HUDEP-2 (cell line): Measurements from ENCODE around the gene OAS1.

Experiments
- DNase-seq, 76 experiments: peaks; one replicate each; lab custom pipeline; 2025; ENCODE audit not compliant: unreplicated experiment in 76 of 76; lab: John Stamatoyannopoulos, UW

OAS1 gene

DNA sequence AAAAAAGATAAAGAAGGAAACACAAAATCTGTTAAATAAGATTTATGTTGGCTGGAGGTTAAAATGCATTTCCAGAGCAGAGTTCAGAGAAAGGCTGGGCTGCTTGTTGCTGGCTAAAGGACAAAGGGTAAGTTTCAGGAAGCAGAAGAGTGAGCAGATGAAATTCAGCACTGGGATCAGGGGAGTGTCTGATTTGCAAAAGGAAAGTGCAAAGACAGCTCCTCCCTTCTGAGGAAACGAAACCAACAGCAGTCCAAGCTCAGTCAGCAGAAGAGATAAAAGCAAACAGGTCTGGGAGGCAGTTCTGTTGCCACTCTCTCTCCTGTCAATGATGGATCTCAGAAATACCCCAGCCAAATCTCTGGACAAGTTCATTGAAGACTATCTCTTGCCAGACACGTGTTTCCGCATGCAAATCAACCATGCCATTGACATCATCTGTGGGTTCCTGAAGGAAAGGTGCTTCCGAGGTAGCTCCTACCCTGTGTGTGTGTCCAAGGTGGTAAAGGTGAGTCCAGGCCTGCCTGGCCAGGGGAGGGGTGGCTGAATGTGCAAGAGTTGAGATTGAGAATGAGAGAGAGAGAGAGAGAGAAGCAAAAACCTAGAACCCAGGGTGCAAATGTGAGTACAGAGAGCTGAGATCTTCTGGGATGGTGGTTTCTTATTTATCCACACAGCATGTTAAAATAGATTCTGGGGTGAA lies at the start of gene OAS1:
Gene OAS1 (plus strand): TSS at position 251 of the 703 bp plus-strand sequence. CDS start 78 bp downstream, at position 329.
- DNase-seq = no peak

DNA sequence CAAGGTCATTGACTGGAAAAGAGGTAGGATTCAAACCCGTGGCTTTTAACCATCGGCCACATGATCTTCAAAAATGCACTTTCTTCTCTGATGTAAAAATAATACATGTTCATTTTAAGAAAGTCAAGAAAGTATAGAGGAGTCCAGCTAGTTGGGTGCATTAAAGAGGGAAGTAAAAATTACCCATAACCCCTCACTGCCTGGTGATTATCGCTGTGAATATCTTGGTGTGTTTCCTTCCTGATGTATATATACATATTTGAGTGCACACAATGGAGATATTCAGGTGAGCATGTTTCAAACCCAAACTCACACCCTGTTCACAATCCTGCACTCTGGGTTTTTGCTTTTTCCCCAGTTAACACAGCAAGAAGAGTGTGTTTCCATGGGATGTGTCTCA lies 47.5 kb upstream of the OAS1 start:
- no peak for DNase-seq

DNA sequence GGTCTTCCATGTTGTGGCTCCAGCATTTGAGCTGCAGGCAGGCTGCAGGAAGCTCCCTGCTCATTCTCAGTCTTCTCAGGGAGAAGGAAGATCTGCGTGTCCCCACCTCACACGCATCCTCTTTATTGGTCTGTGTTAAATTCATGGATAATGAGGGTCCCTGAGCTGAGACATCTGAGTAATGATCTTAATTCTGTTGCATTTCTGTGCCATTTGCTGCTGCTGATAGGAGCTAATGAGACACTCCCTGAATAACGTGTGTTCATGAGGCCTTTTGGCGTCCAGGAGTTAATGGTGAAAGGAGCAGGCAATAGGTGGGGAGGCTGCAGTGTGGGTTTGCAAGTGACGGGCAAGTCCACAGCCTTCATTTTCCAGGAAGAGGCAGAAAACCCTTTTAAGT lies 46.6 kb upstream of the OAS1 start:
- no peak for DNase-seq

DNA sequence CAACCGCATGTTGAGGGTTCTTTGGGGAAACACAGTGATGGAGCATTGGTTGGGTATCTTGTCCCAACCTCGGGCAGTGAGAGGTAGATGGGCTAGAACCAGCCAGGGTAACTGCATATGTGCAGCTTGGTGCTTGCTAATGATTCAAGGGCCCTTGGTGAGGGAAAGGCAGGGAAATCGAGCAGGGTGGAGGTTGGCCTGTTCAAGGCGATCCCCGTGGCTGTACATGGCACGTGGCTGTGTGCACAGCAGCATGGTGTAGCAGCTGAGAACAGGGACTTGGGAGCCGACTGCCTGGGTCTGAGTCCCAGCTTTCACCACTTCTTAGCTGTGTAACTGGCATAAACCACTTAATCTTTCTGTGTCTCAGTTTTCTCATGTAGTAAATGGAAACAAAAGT lies 45.5 kb upstream of the OAS1 start:
- no peak for DNase-seq

DNA sequence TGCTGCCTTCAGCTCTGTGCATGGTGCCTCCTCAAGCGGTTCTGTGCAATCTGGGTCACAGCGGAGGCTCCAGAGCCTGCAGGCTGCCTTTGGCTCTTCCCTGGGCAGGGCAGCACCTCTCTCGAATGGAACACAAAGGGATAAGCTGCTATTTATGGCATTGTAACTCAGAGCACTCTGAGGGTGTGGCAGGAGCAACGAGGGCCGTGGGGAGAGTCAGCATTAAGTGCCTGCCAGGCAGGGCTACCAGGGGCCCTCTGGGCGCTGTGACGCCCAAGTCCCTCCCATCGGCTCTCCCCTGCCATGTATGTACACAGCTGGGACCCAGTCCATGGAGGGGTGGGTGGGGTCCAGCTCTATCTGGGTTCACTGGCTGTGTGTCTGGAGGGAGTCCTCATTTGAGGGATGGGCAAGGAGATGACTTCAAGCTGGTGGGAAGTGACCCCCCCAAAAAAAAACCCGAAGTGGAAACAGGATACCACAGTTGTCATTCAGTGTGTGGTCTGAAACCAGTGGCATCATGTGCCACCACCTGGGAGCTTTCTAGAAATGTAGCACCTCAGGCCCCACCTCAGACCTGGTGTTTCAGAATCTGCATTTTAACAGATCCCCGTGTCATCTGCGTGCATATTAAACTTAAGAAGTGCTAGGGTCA lies 44.0 kb upstream of the OAS1 start:
- DNase-seq = no peak

DNA sequence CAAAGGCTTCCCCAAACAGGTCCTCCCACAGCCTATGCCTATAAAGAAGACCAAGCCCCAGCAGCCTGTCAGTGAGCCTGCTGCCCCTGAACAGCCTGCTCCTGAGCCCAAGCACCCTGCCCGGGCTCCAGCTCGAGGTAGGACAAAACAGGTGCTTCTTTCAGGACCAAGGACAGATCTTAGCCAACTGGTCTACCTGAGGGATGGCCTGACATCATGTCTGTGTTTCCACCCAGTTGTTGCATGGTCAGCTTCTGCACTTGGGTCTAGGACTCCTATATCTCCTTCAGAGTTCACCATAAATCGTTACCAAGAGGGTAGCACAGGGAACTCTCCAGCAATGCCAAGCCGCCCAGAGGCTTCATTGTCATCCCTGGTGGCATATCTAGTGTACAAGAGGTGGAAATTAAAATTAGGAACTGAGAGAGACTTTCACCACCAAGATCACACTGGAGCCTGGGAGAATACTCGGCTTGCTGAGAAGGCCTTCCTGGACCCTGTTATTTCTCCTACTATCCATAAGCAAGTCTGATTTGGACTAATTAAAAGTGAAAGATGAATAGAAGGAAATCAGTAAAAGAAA lies 38.2 kb upstream of the OAS1 start:
- no peak for DNase-seq

DNA sequence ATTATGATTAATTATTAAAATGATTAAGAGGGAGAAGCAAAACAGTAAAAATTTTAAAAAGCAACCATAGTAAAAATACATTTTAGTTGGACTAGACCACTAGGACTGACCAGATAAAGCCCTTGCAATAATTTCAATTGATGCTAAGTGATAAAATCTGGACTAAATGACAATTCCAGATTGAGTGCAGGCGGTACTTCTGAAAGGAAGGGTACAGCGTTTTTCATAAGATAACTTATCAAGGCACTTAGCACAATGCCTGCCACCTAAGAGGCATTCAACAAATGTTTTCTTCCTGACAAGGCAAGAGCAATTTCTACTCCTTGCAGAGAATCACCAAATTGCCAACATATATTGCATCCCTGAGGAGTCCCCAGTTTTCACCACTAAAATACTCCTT lies 37.7 kb upstream of the OAS1 start:
- no peak for DNase-seq

DNA sequence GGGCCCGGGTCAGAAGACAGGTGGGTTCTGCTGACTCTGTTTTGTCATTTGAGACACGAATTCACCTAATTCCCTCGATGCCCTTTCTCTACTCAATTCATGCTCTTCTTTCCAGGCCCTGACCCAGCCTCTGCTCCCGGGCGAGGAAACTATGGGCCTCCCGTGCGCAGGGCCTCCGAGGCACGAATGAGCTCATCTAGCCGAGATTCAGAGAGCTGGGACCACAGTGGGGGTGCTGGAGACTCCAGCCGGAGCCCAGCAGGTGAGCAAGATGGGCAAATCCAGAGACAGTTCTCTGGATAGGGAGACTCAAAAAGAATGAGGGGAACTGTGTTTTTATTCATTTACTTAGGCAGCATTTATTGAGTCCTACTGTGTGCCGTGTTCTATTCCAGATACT lies 37.0 kb upstream of the OAS1 start:
- no peak for DNase-seq

DNA sequence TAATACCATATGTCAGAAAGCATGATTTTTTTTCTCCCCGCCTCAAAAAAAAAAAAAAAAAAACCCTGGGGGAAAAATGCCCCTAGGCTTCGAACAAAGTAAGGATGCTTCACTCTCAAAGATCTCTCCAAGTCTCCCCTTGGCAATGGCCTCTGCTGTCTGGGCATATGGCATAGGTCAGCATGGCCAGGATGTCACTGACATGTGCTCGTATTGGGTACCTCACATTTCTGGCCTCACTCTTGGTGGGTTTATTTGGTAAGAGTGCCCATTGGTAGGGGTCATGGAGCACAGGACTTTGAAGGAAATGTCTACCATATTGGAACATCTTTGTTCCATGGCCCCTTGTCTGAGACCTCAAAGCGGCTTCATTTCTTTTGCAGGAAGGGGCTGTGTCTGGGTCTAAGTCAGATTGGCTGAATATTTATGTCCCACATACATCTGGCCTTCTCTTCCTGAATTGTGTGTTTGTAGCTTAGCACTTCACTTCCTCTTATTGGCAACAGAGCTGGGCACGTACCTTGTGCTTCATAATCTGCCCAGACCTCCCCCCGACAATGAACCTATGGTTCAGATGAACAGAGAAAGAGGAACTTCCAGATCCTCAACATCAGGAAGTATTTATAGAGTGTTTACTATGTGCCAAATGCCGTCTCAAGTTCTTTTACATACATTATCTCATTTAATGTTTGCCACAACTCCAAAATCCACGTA lies 36.3 kb upstream of the OAS1 start:
- no peak for DNase-seq

DNA sequence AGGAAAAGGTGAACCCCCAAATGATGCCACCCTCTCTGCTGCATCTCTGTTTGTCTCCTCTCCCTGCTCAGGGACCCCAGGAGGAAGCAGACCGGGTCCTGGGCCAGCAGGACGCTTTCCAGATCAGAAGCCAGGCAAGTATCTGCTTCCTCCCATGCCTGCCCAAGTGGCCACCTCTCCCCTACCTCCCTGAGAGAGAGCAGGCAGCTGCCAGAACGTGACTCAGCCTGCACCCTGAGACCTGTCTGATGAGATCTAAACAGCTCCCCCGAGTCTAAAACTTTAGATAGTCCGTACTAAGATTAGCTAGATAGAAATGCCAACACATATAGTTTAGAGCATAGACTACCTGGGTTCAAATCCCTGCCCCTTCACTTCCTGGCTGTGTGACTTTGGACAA lies 31.2 kb upstream of the OAS1 start:
- no peak for DNase-seq

DNA sequence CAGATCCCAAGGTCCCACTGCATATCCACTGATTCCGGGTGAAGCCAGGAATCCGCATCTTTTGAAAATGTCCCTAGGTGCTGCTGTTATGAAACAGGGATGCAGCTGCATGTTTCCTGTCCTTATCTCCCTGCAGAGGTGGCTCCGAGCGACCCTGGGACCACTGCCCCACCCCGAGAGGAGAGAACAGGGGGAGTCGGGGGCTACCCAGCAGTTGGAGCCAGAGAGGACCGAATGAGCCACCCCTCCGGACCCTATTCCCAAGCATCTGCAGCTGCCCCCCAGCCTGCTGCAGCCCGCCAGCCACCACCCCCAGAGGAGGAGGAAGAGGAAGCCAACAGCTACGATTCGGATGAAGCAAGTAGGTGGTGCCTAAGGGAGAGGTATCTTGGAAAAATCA lies 30.3 kb upstream of the OAS1 start:
- DNase-seq = no peak

DNA sequence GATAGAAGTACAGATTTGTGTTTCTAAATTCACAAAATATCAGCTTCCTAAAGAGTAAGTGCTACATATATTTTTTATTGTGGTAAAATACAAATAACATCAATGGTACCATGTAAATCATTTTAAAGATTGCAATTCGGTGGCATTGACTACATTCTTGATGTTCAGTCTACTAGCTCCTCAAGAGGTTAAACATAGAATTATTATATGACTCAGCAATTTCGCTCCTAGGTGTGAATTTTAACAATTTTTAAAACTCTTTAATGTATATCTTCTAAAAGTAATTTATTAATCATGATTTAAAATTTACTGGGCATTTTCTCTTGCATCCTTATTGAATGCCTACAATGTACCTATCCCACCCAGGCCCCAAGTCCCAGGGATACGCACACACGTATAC lies 29.8 kb upstream of the OAS1 start:
- DNase-seq = no peak

DNA sequence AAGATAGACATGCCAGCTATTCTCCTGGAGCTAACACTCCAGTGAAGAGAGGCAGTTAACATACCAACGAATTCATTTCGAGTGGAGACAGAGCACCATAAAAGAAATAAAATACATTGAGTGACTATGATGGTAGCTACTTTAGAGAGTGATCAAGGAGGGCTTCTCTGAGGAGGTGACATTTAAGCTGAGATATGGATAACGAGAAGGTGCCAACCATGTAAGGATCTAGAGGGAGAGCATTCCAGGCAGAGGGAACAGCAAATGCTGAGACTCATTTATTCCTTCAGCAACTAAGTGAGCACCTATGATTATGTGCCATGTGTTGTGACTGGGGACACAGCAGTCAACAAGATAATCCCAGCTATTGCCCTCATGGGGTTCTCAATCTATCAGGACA lies 28.3 kb upstream of the OAS1 start:
- DNase-seq = no peak

DNA sequence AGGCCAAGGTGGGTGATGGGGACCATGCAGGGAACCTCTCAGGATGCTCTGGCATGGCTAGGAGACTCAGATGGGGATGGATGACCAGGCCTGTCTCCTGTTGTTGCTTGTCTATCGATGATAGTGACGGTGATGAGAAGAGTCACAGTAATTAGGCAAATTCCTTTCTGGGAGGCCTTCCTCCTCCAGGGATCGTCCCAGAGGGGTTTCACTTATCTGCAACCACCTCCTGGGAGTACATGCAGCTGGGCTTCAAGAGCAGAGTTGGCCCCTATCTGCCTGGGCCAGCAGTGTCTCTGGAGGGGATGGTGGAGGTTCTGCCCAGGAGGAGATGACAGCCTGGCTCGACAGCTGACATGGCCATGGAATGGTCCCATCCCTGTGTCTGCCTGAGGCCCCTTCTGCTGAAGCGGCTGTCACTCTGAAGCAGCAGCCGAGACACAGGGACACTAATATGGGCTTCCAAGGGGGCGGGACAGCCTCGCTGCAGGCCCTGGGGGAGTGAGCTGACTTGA lies 27.5 kb upstream of the OAS1 start:
- DNase-seq = no peak

DNA sequence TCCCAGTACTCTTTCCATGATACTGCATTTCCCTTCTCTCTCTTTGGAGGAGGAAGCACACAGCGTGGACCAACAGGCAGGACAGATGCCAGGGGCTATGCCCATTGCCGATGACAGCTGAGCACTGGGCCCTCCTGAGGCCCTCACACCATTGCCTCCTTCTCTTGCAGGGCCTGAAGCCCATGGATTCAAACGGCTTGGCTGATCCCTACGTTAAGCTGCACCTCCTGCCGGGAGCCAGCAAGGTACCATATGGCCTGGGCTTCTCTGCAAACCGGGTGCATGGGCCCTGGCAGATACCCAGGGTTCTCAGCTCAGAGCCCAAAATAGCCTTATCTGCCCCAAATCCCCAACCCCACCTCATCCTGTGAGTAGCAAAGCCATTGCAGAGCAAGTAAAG lies 25.2 kb upstream of the OAS1 start:
- DNase-seq = no peak

DNA sequence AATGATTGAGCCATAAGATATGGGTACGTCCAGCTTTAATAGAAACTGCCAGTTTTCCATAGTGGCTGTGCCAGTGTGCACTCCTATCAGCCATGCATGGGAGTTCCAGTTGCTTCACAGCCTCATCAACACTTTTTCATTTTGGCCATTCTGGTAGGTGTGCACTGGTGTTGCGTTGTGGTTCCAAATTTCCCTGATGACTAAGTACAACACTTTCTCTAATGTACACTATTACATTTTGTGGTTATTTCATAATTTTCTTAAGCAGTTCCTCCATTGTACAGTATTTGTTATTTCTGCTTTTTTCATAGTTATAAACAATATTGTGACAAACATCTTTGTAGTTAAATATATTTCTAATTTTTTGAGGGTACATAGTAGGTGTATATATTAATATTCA lies 21.5 kb upstream of the OAS1 start:
- no peak for DNase-seq

DNA sequence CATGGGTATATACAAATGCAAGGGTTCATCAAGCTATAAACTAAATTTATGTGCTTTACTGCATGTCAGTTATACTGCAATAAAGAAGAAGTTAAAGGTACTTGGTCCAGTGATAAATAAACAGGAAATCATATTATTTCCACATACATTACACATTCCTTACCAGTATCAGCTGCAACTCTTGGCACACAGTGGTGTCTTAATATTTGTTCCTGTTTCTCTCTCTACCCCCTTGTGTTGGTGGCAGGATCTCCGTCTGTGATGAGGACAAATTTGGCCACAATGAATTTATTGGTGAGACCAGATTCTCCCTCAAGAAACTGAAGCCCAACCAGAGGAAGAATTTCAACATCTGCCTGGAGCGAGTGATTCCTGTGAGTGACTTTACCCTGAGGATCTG lies 19.2 kb upstream of the OAS1 start:
- no peak for DNase-seq

DNA sequence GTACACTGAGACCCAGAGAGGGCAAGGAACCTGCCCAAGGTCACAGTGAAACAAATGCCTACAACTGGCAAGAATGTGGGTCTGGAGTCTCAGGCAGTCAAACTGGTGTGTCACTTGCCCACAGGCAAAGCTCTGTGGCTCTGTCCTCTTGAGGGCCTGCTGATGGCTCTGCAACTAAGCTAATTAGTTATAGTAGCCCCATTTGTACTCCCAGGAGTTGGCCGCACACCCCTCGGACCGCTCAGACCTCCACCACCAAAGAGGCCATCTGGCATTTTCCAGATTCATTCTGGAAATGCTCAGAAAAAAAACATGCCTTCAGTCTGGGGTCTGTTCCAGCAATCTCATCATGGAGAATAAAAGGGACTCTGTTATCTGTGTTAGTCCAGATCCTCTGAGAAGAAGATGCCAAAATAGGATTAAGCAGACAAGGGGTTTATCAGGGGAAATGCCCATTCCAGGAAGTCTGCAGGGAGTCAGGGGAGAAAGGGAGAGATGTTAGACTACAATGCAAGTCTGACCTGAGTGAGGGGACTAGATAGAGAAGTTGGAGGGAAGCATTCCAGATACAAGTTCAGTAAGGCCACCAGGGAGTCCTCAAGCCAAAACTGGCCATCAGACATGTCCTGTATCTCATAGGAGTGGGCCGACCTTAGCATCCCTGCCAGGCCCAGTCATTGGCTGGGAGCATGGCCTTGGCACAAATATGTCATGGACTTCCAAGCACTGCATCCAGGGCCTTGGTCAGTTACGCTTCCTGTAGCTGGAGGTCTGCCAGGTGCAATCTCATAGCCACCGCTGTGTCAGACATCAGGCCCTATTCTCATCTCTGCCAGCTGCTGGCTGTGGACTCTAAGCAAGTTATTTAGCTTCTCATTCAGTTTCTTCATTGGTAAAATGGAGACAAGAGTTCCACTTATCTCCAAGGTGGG lies 15.4 kb upstream of the OAS1 start:
- DNase-seq = no peak

DNA sequence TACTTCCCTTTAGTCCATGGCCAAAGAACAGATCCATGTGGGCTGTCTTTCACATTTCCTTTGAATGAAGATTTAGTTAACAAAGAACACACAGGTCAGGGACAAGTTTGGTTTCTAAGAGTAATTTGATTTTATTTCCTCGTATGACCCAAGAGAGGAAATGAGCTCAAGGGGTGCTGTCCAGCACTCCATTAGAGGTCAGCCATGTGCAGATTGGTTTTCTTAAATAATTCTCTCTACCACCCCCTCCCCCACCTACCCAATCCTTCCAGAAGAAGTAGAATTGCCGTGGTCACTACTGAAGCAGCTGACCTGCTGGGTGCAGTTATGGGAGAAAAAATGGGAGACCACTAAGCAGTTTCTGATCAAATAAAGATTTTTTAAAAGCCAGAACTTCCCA lies 13.9 kb upstream of the OAS1 start:
- no peak for DNase-seq

DNA sequence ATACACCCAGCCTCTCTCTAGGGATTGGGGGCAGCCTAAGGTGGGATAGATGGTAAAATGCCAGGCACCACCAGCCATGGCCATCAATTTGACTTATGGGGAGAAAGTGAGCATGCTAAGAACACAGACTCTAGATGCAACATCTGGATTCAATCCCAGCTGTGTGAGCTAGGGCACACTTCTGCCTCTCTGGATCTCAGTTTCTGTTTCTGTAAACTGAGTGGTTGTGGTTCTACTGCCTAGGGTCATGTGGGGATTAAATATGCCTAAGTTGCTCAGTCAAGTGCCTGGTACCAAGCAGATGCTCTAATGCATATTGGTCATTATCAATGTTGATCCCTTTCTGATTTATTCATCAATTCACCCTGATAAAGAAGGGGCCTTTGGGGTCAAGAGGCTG lies 12.6 kb upstream of the OAS1 start:
- no peak for DNase-seq
